Renal cortex interstitium (tissue), 11 donors: ENCODE data around the gene PKNOX2. TPM values are rescaled to one million over a fixed set of nuclear protein-coding genes. Genes with fewer than 3 reads are reported as not detected.

Experiments used
- DNase-seq, 11 donors: peaks; one replicate each; pipeline ENCODE4 v3.0.0-alpha.2; 2013; ENCODE audit warnings: low read depth in 9 of 11, low spot score in 4 of 11; ENCODE audit errors: extremely low read depth in 1 of 11
- polyA plus RNA-seq, 3 donors: library from polyadenylated mRNA; unstranded; fragments of 120-200 nt; gene quantifications; one replicate each; pipeline ENCODE4 v1.2.1, GENCODE V29; 2013; ENCODE audit not compliant: insufficient read length in 3 of 3

Gene PKNOX2
- polyA plus RNA-seq, 3 donors: 12.4 to 14.6 (median 13.9) TPM

DNA sequence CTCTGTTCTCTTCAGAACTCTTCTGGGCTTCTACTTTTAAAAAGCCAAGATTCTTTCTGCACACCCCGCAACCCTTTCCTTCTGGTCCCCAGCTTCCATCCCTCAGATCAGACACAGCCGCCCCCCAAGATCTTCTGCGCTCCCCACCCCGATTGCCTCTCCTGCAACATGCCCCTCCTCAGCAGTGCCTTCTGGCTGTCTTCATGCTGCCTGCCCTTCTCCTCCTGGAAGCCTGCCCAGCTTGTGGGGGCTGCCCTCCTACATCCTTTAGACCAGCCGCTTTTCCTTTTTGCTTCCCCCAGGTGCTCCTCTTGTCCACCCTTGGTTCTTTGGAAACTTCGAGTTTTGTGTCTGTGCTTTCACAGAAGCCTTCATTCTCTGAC is 187.3 kb downstream of the PKNOX2 start:
- no peak for DNase-seq

DNA sequence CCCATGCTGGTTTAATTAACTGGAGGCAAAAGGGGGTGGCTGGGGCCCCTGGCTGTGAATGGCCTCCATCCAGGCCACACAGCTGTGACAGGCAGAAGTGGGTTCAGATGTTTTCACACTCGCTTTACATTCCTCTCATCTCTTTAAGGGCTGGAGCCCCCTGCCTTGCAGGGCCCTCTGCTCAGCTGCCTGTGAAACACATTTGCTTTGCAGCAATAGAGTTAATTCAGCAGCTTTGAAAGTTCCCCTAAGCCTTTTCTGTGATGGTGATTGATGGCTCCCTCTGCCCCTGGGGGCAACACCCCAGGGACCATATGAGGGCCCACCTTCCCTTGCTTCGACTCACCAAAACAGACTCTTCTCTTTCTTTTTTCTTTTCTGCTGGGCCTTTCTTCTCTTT is 192.2 kb downstream of the PKNOX2 start:
- no peak for DNase-seq

DNA sequence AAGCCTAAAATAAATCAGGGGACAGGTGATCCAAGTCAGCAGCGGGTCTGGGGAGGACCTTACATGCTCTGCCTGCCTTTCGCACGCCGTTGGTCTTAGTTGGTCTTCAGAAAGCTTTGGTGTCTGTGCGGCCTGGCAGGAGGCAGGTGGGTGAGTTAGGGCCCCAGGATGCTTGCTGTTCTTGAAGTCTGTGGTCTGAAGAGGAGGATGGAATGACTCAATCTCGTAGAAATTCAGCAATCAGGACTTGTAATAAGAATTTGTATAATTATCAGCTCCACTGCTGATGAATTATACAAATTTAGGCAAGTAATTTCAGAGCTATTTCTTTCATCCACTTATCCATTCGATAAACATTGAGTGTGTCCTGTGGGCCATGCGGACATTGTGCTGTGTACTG is 193.0 kb downstream of the PKNOX2 start:
- no peak for DNase-seq

- DNase-seq: no peak
These were observed 193.8 kb downstream of the PKNOX2 start for GRCh38 chr11:125358254-125358840.

DNA sequence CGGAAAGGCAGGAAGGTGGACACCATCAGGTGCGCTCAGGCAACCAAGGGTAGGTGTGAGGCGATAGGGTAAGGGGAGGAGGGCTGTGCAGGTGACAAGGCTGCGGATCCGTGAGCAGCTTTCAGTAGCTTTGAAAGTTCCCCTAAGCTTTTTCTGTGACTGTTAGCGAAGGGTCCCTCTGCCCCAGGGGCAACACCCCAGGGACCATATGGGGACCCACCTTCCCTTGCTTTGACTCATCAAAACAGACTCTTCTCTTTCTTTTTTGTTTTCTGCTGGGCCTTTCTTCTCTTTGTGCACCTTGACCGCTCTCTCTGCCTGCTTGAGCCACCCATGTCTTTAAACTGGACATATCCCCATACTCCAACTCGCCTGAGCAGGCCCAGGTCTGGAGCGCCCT is 194.6 kb downstream of the PKNOX2 start:
- no peak for DNase-seq

DNA sequence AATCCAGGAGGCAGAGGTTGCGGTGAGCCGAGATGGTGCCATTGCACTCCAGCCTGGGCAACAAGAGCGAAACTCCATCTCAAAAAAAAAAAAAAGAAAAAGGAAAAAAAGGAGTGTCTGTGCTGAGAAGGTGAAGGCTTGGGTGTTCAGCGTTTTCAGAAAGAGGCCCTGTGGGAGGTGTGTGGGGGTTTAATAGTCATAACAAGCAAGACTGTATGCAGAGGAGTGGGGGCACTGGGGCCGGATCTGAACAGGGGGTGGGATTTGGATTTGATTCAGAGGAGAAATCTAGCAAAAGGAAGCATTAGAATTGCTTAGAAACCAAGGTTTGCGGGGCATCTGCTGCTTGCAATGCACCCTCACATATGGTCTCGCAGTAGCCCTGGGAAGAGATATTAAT is 195.5 kb downstream of the PKNOX2 start:
- DNase-seq: no peak

- no peak for DNase-seq
These were observed 199.7 kb downstream of the PKNOX2 start for GRCh38 chr11:125364121-125364826.

DNA sequence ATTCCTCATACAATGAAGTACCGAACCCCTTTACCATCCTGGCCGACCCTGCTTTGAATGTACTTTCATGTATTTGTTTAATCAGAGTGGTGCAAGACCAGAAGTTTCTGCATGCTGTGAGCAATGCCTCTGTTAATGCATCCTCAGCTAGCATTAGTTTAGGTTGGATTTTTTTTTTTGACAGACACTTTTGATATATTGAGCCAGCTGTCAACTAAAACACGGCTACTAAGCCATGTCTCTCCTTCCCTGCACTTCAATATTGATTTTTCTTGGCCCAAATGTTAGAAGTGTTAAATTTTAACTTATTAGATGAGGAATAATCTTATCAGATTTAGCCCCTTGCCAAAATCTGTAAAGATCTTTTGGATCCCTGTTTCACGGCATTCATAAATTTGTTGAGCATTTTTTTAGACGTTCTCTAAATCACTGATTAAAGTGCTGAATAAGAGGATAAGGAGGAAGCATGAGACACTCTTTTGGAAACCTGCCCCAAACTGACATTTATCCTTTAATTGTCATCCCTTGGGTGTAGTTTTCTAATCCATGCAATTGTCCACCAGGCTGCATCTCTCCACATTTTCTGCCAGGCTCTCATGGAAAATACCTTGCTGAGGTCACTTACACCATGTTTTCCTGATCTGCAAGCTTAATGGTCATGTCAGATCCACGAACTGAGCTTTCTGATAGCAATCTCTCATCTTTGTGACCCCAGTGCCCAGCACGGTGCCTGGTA is 200.8 kb downstream of the PKNOX2 start:
- DNase-seq: no peak

GRCh38 chr11:125367710-125368109 is 203.2 kb downstream of the PKNOX2 start:
- DNase-seq: no peak

DNA sequence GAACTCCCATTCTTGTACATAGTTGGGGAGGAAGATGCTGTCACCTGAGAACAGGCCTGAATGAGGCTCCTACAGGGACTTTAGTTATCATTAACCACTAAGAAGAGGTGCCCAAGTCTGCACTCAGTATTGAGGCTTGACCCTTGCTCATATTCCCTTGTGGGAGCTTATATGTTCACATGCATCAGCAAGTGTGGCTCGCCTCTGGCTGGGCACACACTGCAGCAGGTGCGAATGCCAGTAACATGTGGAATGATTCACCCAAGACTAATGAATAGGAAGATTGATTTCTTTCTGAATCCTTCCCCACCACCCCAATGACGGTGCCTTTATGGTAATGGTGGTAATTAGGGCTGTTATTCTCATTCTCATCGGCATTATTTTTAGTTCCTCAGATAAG is 204.2 kb downstream of the PKNOX2 start:
- no peak for DNase-seq

DNA sequence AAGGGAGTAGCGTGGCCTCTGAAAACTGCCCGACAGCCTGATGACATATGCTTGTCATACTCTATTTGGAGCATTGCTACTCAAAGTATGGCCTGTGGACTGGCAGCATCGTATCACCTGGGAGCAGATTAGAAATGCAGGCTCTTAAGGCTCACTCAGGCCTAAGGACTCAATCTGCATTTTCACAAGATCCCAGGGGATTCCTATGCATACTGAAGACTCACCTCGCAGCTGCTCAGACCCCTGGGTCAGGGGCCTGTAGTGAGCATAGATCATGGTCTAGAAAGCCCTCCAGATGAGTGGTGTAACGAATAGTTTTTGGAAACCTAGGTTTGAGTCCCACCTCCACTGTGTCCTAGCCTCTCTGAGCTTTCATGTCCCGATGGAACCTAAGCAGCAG is 205.3 kb downstream of the PKNOX2 start:
- DNase-seq: no peak

- no peak for DNase-seq
These were observed 206.2 kb downstream of the PKNOX2 start for GRCh38 chr11:125370561-125371389.

GRCh38 chr11:125371431-125371935 is 206.9 kb downstream of the PKNOX2 start:
- DNase-seq: no peak

GRCh38 chr11:125372088-125372487 is 207.5 kb downstream of the PKNOX2 start:
- no peak for DNase-seq

DNA sequence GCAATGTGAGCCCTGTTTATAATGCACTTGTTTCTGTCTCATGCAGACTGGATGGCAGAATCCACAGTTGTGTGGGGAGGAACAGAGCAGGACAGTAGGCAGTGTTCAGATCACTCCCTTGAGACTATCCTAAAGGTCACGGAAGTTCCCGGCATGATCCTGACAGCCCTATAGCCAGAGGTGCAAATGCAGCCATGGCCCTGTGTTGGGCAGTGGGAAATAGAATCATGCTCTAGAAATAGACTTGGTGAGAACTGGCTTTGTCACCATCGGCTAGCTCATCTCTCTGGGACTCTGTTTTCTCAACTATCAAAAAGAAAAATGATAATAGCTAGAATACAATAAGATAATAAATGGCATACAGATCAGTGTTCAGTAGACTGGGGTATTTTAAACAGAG is 208.4 kb downstream of the PKNOX2 start:
- DNase-seq: no peak

- no peak for DNase-seq
These were observed 209.2 kb downstream of the PKNOX2 start for GRCh38 chr11:125373426-125374391.

DNA sequence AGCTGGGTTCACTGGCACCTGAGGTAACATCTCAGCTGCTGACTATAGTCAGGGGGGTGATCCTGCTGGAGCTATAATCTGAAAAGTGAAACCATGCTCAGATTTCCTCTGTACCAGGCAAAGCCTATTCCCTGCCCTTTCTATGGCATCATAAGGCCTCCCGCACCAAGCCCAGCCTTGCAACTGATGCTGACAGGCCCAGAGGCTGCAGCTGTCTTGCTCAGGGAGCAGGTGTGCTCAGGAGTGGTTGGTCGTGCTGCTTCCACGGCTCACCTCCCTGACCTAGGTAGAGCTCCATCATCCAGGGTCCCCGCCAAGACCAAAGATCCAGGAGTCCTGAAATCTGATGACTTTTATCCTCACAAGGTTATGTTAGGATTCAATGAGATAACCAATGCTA is 209.8 kb downstream of the PKNOX2 start:
- no peak for DNase-seq

DNA sequence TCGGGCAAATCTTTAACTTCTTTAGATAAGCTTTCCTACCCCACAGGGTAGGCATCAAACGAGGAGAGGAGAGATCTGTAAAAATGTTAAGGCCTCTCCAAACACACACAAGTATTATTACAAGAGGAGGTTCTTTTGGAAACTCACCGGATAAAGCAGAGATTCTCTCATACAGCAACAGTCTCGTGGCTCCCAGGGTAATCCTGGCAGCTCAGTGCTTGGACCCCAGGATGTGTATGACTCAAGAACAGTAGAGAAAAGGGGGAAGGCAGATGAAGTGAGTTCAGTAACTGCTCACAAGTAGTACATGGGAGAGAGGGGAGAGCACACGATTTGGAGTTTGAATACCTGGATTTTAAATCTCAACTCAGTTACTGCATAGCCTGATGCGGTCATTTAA is 210.6 kb downstream of the PKNOX2 start:
- DNase-seq: no peak
